Heart right ventricle (tissue), 16 donors: ENCODE data around the gene SOBP. TPM values are rescaled to one million over a fixed set of nuclear protein-coding genes. Genes with fewer than 3 reads are reported as not detected.

Source experiments
- ATAC-seq, 8 donors: fragments of 200-7000 bp; cut with Tn5 transposase; one replicate each; pipeline ENCODE4 v1.9.1; 2020; ENCODE audit warnings: mild to moderate bottlenecking in 8 of 8, moderate library complexity in 8 of 8, moderate number of reproducible peaks in 1 of 8
- DNase-seq, 2 donors: peaks; one replicate each; pipeline ENCODE4 v3.0.0-alpha.2; 2020
- H3K27ac ChIP-seq, 10 donors: fragments of 200-600 bp; sonication (generic) in 2 of 10; one replicate each; pipeline versions ENCODE4 v1.5.0 to v1.8.0; 2020 to 2022; ENCODE audit warnings: mild to moderate bottlenecking in 3 of 10
- H3K27me3 ChIP-seq, 7 donors: fragments of 200-600 bp; one replicate each; pipeline ENCODE4 v1.8.0; 2021 to 2022; ENCODE audit warnings: mild to moderate bottlenecking in 2 of 7
- H3K36me3 ChIP-seq, 9 donors: fragments of 200-600 bp; sonication (generic) in 1 of 9; one replicate each; pipeline versions ENCODE4 v1.5.0 to v1.8.0; 2020 to 2022; ENCODE audit warnings: mild to moderate bottlenecking in 2 of 9
- H3K4me1 ChIP-seq, 9 donors: fragments of 200-600 bp; sonication (generic) in 1 of 9; one replicate each; pipeline versions ENCODE4 v1.5.0 to v1.8.0; 2020 to 2022; ENCODE audit warnings: mild to moderate bottlenecking in 4 of 9
- H3K4me3 ChIP-seq, 10 donors: fragments of 200-600 bp; sonication (generic) in 2 of 10; one replicate each; pipeline versions ENCODE4 v1.5.0 to v1.8.0; 2020 to 2022; ENCODE audit warnings: mild to moderate bottlenecking in 7 of 10, moderate library complexity in 2 of 10
- H3K9me3 ChIP-seq, 11 donors: fragments of 200-600 bp in 10 of 11; sonication (generic) in 2 of 11; one replicate each; pipeline versions ENCODE4 v1.5.0 to v1.8.0; 2013 to 2022; ENCODE audit warnings: mild to moderate bottlenecking in 2 of 11, control low read depth in 1 of 11, moderate library complexity in 1 of 11
- WGBS, 2 donors: extraction: QIAGEN DNeasy Blood & Tissue Kit; methylation state at CpG; one replicate each; pipeline ENCODE4 v1.1.7; 2013; ENCODE audit warnings: inconsistent platforms in 1 of 2; 5-methylcytosine and 5-hydroxymethylcytosine counted together
- intact Hi-C, 10 donors: fragments of 100-400 bp; cut with DNase I; formaldehyde crosslinking; loops; one replicate each; pipeline versions ENCODE4 v1.11.1 to v1.14.2; 2022
- polyA plus RNA-seq, 2 donors: library from polyadenylated mRNA; stranded (reverse); fragments of 200-250 nt; gene quantifications; one replicate each; pipeline ENCODE4 v1.2.3, GENCODE V29; 2013
- total RNA-seq, 10 donors: library from RNA; stranded (reverse); fragmentation: NEBNext Ultra II Directional in 3 of 10; extraction: Animal tissue kit (Norgen Biotek cat#: 25700) in 3 of 10; gene quantifications; one replicate each; pipeline versions ENCODE4 v1.2.1 to v1.2.4, GENCODE V29; 2021 to 2023
- TF ChIP-seq, protein P1 (sequence below), 9 donors: fragments of 200-600 bp; sonication (generic) in 2 of 9; IDR thresholded peaks; one replicate each; pipeline versions ENCODE4 v1.5.0 to v1.8.0; 2021 to 2022; ENCODE audit warnings: antibody characterized with exemption in 9 of 9, mild to moderate bottlenecking in 5 of 9, moderate library complexity in 1 of 9
- donor health status: Arrhythmogenic right ventricular cardiomyopathy.
- donor health status: ischemic (EF 13 %, LVEDD 7.1; RV severe dilation, severe dysfunction).
- donor health status: healthy with polysubstance abuse.
- donor health status: DM: no; HTN: yes; CAD: no.
- donor health status: DM: no; HTN: no; CAD: no.
- donor health status: ischemic (EF 25% LVEDD 6.9; RV normal size, moderate dysfunction).
- donor health status: ischemic (EF 25% LVEDD 5.7; RV mildly dilated, moderate dysfunction).
- donor health status: healthy.
- donor health status: DM: yes; HTN: yes; CAD: no.
- donor health status: Ischemic cardiomyopathy.
- donor health status: ischemic (EF 35%, LVEDD 5.7; RV mildly dilated, moderate dysfunction).
- donor health status: nonischemic (EF 11% LVEDD 7.7; RV severe dilation, severe dysfunction).
- donor health status: DM: yes; HTN: yes; CAD: no.
- donor health status: PGD.
- donor health status: ischemic (EF 29% LVEDD 5.4; RV normal size, mild dysfunction).
- donor health status: nonischemic (EF 23%, LVEDD 6.1; RV moderate dilation, normal function).

Gene SOBP
- total and polyA plus RNA-seq, 12 donors = 5.2 to 25.3 (median 18.2) TPM

DNA sequence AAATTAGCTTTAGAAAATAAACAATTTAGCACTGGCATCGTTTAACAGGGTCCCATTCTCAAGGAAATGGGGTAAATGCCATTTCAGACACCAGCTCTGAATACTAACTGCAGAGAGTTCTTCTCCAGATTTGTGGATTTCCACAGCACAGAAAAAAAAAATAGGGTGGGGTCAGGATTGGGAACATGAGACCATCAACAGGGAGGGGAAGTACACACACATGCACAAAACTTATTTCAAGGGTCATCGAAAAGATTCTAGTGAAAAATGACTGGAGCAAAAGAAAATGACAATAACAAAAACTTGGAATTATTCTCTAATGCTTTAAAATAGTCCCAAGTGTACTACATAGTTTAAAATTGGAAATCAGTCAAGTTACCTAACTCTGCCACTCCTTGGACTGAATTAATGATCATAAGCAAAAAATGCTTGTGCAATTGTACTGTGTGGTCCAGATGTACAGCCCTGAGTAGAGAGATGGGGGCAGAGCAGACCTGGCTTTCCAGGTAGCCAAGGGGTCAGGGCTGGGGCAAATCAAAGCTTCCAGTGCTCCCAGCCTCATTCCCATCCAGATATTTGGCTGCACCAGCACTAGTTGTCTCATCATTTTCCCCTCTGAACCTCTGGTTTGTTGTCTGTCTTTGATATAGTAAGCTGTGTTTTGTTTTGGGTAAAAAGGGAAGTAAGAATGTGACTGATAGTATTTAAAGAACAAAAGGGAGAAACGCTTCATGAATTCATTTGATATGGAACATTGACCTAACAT lies 152.4 kb downstream of the SOBP start:
- peaks cover 0 to 4% (median 0%) of the 10 kb centered on the region in 9 donors for H3K36me3 ChIP-seq
- H3K27ac ChIP-seq = peak overlapping the region in 4 of 10 donors; percentile 13 to 66 (median 19)
- H3K27me3 ChIP-seq = peaks cover 0 to 2% (median 0%) of the 10 kb centered on the region in 7 donors
- TF ChIP-seq, protein P1, sequence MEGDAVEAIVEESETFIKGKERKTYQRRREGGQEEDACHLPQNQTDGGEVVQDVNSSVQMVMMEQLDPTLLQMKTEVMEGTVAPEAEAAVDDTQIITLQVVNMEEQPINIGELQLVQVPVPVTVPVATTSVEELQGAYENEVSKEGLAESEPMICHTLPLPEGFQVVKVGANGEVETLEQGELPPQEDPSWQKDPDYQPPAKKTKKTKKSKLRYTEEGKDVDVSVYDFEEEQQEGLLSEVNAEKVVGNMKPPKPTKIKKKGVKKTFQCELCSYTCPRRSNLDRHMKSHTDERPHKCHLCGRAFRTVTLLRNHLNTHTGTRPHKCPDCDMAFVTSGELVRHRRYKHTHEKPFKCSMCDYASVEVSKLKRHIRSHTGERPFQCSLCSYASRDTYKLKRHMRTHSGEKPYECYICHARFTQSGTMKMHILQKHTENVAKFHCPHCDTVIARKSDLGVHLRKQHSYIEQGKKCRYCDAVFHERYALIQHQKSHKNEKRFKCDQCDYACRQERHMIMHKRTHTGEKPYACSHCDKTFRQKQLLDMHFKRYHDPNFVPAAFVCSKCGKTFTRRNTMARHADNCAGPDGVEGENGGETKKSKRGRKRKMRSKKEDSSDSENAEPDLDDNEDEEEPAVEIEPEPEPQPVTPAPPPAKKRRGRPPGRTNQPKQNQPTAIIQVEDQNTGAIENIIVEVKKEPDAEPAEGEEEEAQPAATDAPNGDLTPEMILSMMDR (IDR thresholded peaks at IDR 0.05) = no peak
- H3K4me1 ChIP-seq = peaks cover 0 to 50% (median 41%) of the 10 kb centered on the region in 9 donors
- intact Hi-C loops = loop anchor here in 1 of 10 donors (5.0 kb wide), 1 partner anchor 35 kb away; no protein-coding TSS in a partner anchor
- WGBS, 2 donors = 55 to 60% methylated on average over 3 of the region's 3 CpGs
- no peaks in the 10 kb centered on the region for H3K9me3 ChIP-seq
- no peak for DNase-seq
- peak overlapping the region in 3 of 10 donors; percentile 1 to 11 (median 4) for H3K4me3 ChIP-seq
- no peak for ATAC-seq

DNA sequence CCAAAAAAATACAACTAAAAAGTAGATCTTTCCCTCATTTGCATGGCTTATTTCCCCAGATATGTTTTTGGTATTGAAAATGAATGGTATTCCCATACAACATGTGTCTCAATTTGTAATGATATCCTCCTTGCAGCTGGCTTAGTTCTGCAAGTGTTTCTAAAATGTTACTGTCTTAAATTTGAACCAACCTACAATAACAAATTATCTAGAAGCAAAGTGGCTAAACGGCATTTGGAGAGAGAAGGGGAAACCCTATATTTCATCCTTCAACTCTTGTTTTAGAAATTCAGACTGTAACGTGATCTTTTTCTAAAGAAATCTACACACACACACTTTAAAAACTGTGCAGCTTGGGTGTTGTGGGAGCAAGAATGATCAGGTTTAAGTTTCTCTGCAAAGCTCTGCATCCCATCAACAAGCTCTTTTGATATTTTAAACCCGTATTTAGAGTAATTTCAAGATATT lies 153.0 kb downstream of the SOBP start:
- DNase-seq = no peak
- peaks cover 0 to 4% (median 0%) of the 10 kb centered on the region in 9 donors for H3K36me3 ChIP-seq
- no peak overlapping the region for H3K27ac ChIP-seq
- H3K4me1 ChIP-seq = peaks cover 0 to 53% (median 41%) of the 10 kb centered on the region in 9 donors
- H3K4me3 ChIP-seq = no peak overlapping the region
- no peak for ATAC-seq
- 87 to 88% methylated on average over 3 of the region's 3 CpGs for WGBS, 2 donors
- TF ChIP-seq, protein P1 (IDR thresholded peaks at IDR 0.05) = no peak
- no peaks in the 10 kb centered on the region for H3K9me3 ChIP-seq
- intact Hi-C loops = loop anchor here in 1 of 10 donors (5.0 kb wide), 1 partner anchor 36 kb away; no protein-coding TSS in a partner anchor
- no peaks in the 10 kb centered on the region for H3K27me3 ChIP-seq

DNA sequence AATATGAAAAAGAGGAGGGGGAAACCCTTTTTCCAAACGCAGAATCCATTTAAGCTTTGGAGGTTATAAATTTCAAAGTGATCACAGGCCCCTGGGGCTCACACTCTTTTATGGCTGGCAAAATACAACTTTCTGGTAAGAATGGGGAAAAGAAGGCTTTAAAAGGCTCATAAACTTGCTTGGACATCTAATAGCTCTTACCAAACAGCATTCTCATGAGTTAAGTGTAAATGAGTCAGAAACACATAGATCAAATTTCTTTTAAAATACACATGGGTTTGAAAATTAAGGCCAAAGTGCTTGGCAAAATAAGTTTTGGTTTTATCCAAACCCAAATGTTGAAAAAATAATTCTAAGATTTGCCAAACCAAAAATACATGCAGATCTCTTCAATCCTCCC lies 154.6 kb downstream of the SOBP start:
- intact Hi-C loops = loop anchor here in 1 of 10 donors (5.0 kb wide), 1 partner anchor 37 kb away; no protein-coding TSS in a partner anchor
- H3K36me3 ChIP-seq = no peaks in the 10 kb centered on the region
- ATAC-seq (no peak), DNase-seq (no peak)
- no peaks in the 10 kb centered on the region for H3K27me3 ChIP-seq
- H3K4me1 ChIP-seq = peaks cover 0 to 53% (median 41%) of the 10 kb centered on the region in 9 donors
- no peak overlapping the region for H3K4me3 ChIP-seq
- H3K9me3 ChIP-seq = no peaks in the 10 kb centered on the region
- TF ChIP-seq, protein P1 (IDR thresholded peaks at IDR 0.05) = no peak
- 96 to 98% methylated on average over 1 of the region's 1 CpG for WGBS, 2 donors
- no peak overlapping the region for H3K27ac ChIP-seq

DNA sequence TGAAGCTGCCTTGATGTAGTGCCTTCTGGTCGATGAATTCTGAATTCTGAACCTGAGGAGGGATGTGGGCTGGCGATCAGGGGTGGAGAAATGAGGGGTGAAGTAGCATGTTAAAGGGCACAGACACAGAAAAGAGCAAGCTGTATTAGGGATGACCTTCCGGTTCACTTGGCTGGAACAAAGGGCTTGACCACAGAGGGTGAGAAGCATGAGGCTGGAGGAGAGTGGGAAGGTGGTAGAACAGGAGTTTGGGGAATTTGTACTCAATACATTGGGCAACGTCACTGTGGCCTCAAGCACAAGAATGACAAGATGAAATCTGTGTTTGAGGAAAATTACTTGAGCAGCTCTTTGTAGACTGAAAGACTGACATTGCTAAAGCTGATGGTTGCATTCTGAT lies 155.8 kb downstream of the SOBP start:
- H3K27me3 ChIP-seq = no peaks in the 10 kb centered on the region
- H3K4me1 ChIP-seq = peaks cover 0 to 48% (median 41%) of the 10 kb centered on the region in 9 donors
- 78 to 80% methylated on average over 4 of the region's 4 CpGs for WGBS, 2 donors
- peak overlapping the region in 5 of 10 donors; percentile 3 to 70 (median 34) for H3K27ac ChIP-seq
- H3K9me3 ChIP-seq = no peaks in the 10 kb centered on the region
- intact Hi-C loops = no loop called here
- ATAC-seq (no peak), DNase-seq (no peak)
- H3K36me3 ChIP-seq = no peaks in the 10 kb centered on the region
- TF ChIP-seq, protein P1 (IDR thresholded peaks at IDR 0.05) = no peak
- H3K4me3 ChIP-seq = no peak overlapping the region
